ENCODE data around the gene CATSPER3. TPM values are rescaled to one million over a fixed set of nuclear protein-coding genes. Genes with fewer than 3 reads are reported as not detected.

The CATSPER3 gene
- total and polyA plus RNA-seq, 2 experiments from 2014 or later = 0.11 to 0.14 TPM

DNA sequence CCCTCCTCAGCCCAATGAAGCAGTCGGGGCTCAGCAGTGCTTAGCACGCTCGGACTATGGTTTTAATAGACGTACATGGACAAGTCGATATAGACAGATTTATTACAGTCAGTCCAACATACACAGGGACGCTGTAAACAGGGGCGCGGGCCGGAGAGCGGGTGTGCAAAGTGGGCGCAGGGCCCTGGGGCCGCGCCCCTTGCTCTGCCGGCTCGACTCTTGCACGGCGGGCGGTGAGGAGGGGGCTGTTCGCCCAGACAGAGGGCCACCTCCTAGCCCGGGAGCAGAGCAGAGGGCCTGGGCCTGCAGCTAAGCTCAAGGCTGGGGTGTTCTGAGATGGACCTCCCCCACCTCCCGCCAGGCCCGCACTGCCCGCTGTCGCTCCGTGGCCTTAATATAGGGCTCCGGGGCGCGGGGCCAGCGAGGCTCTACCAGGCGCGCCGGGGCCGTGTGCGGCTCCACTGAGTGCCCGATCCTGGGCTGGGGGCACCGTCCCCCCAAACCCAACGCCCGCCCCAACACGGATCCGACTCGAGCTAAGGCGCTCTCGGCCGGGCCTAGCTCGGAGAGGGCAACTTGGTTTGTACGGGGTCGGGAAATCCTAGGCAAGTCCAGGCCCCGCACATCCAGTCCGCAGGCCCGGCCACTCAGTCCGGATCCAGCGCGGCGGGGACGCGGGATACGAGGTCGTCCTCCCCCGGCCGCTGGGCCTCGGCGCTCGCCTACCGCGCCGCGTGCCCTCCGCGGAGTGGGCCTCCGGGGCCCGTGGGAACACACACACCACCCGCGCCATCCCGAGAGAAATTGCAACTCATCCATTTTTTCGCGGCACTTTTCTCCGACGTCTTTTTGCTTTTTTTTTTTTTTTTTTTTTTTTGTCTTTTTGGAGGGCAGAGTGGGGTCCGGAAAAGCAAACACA lies 60.2 kb downstream of the CATSPER3 start:
- Histone ChIP-seq H3K9me2 (ENCODE audit: insufficient read depth) (no peaks in the 10 kb centered on the region), H4K20me1 (ENCODE audit: insufficient read depth) (no peaks in the 10 kb centered on the region), H3K79me2 (ENCODE audit: insufficient read depth) (no peaks in the 10 kb centered on the region), H3K4me3 (no peak overlapping the region), H3K4me2 (ENCODE audit: unreplicated experiment) (no peak overlapping the region), H3K9me3 (ENCODE audit: low read depth) (no peaks in the 10 kb centered on the region), H3F3A (ENCODE audit: insufficient read depth) (no peaks in the 10 kb centered on the region), H3K9ac (no peak overlapping the region), H3K4me1 (ENCODE audit: insufficient read depth) (no peaks in the 10 kb centered on the region), H3K27ac (no peak overlapping the region), H2AFZ (no peak overlapping the region), H3K27me3 (replicated peaks; ENCODE audit: insufficient read depth) (peaks cover 69% of the 10 kb centered on the region), H3K36me3 (ENCODE audit: low read depth) (no peaks in the 10 kb centered on the region)
- in situ Hi-C loops (cut with MboI) = no loop called here
- WGBS, 2 experiments (ENCODE audit: low coverage in 1 of 2, low lambda C conversion rate in 2 of 2, missing lambda C conversion rate in 2 of 2) = 13 to 17% methylated on average over 72 to 74 of the region's 79 CpGs
- TF ChIP-seq EZH2phosphoT487 (IDR thresholded peaks at IDR 0.05; ENCODE audit: insufficient read depth, low read depth) (peak; percentile 51; the same call in 1 of the 2 replicates), EZH2 (IDR thresholded peaks at IDR 0.05; ENCODE audit: insufficient read depth, poor library complexity, severe bottlenecking) (peak; percentile 17)
- no peak for DNase-seq

DNA sequence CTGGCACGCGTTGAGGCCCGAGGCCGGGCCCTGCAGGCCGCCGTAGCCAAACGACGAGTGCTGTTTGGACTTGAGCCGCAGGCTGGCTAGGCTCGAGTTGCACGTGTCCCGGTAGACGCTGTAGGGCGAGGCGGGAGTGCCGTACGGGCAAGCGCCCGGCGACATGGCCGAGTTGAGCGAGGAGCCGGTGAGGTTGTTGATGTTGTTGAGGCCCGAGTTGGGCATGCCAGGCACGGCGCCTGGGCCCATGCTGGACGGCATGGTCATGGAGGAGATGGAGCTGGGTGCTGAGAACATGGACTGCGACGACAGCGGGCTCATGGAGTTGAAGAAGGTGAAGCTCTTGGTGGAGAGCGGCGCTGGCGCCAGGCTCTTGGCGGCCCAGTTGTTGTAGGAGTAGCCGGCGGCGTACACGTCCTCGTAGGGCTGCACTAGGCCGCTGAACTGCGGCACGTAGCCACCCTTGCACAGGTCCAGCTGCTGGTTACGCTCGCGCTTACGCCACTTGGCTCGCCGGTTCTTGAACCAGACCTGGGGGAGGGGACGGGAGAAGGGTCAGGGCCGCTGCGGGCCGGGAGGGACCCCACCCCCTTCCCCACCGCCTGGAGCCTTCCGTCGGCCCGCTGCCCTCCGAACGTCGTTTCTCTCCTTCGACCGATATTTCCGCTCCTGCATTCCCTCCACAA lies 61.2 kb downstream of the CATSPER3 start:
- Histone ChIP-seq H3K27ac (no peak overlapping the region), H3K9me2 (ENCODE audit: insufficient read depth) (no peaks in the 10 kb centered on the region), H3K79me2 (ENCODE audit: insufficient read depth) (no peaks in the 10 kb centered on the region), H3K4me3 (no peak overlapping the region), H2AFZ (no peak overlapping the region), H3K4me1 (ENCODE audit: insufficient read depth) (no peaks in the 10 kb centered on the region; the same call in 1 of the 2 replicates), H3K4me2 (ENCODE audit: unreplicated experiment) (no peak overlapping the region), H4K20me1 (ENCODE audit: insufficient read depth) (no peaks in the 10 kb centered on the region), H3K36me3 (ENCODE audit: low read depth) (no peaks in the 10 kb centered on the region), H3K9ac (no peak overlapping the region), H3K9me3 (ENCODE audit: low read depth) (no peaks in the 10 kb centered on the region), H3K27me3 (replicated peaks; ENCODE audit: insufficient read depth) (peaks cover 76% of the 10 kb centered on the region), H3F3A (ENCODE audit: insufficient read depth) (no peaks in the 10 kb centered on the region)
- in situ Hi-C loops (cut with MboI) = no loop called here
- TF ChIP-seq EZH2phosphoT487 (IDR thresholded peaks at IDR 0.05; ENCODE audit: insufficient read depth, low read depth) (0 out of 2 replicates have a peak, but pooled peaks have one; percentile 20), EZH2 (IDR thresholded peaks at IDR 0.05; ENCODE audit: insufficient read depth, poor library complexity, severe bottlenecking) (no peak)
- WGBS, 2 experiments (ENCODE audit: low coverage in 1 of 2, low lambda C conversion rate in 2 of 2, missing lambda C conversion rate in 2 of 2) = 21 to 35% methylated on average over 40 to 58 of the region's 62 CpGs
- DNase-seq = no peak

DNA sequence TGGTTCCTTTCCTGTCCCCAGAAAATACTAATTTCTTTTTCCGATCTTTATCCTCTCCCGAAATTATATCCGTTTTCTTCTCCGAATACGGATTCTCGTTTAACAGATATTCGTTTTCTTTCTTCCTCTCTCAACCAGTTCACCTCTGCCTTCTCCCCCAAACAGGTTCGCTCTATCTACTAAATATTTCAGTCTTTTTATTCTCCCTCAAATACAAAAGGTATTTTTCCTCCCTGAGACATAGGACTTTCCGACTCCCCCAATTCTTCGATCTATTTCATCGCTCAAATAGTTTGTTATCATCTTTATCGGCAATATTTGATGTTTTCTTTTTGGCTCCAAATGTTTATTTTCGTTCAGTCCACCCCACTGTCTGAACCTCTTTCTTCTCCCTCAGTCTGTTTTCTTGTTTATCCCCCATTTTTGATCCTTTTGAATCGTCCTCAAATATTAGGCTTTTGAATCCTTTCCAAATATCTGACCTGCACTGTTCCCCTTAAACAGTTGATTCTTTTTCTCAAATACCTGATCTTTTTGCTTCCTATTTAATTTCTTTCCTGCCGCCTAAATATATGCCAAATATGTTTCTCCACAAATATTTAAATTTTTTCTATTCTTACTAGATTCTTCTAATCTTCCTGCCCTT lies 61.9 kb downstream of the CATSPER3 start:
- no peak overlapping the region for H3K27ac ChIP-seq
- no peaks in the 10 kb centered on the region for H4K20me1 ChIP-seq (ENCODE audit: insufficient read depth)
- no peak overlapping the region for H3K4me2 ChIP-seq (ENCODE audit: unreplicated experiment)
- no peaks in the 10 kb centered on the region for H3K36me3 ChIP-seq (ENCODE audit: low read depth)
- H3K9me3 ChIP-seq (ENCODE audit: low read depth) = no peaks in the 10 kb centered on the region
- WGBS, 2 experiments (ENCODE audit: low coverage in 1 of 2, low lambda C conversion rate in 2 of 2, missing lambda C conversion rate in 2 of 2) = 9 to 12% methylated on average over 15 of the region's 15 CpGs
- H3K4me1 ChIP-seq (ENCODE audit: insufficient read depth) = no peaks in the 10 kb centered on the region; the same call in 1 of the 2 replicates
- H3F3A ChIP-seq (ENCODE audit: insufficient read depth) = no peaks in the 10 kb centered on the region
- no peaks in the 10 kb centered on the region for H3K79me2 ChIP-seq (ENCODE audit: insufficient read depth)
- peaks cover 79% of the 10 kb centered on the region for H3K27me3 ChIP-seq (replicated peaks; ENCODE audit: insufficient read depth)
- DNase-seq = no peak
- no peaks in the 10 kb centered on the region for H3K9me2 ChIP-seq (ENCODE audit: insufficient read depth)
- in situ Hi-C loops (cut with MboI) = no loop called here
- TF ChIP-seq EZH2phosphoT487 (IDR thresholded peaks at IDR 0.05; ENCODE audit: insufficient read depth, low read depth) = no peak; the same call in 1 of the 2 replicates
- peak; percentile 85 for TF ChIP-seq EZH2 (IDR thresholded peaks at IDR 0.05; ENCODE audit: insufficient read depth, poor library complexity, severe bottlenecking)
- H3K4me3 ChIP-seq = no peak overlapping the region
- H2AFZ ChIP-seq = no peak overlapping the region
- no peak overlapping the region for H3K9ac ChIP-seq

Data from GM23248 (cell line).